NCI-H2227 (cell line): ENCODE measurements around the gene SPRTN.

ENCODE experiments used
- DNase-seq: peaks from one replicate; lab custom pipeline; 2025; ENCODE audit not compliant: unreplicated experiment; lab: John Stamatoyannopoulos, UW

Gene SPRTN

DNA sequence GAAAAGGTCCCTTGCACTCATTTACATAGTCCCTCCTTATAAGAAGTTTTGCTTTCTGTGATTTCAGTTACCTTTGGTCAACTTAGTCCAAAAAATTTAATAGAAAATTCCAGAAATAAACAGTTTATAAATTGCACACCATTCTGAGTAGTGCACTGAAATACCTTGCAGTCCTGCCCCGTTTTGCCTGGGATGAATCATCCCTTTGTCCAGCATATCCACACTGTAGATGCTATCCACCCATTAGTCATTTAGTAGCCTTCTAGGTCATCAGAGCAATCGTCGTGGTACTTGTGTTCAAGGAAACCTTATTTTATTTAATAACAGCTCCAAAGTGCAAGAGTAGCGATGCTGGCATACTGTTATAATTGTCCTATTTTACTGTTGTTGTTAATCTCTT lies 38.0 kb downstream of the SPRTN start:
- no peak for DNase-seq

GRCh38 chr1:231376875-231377549 lies 38.9 kb downstream of the SPRTN start:
- no peak for DNase-seq

GRCh38 chr1:231381729-231382128 lies 43.6 kb downstream of the SPRTN start:
- DNase-seq: no peak

GRCh38 chr1:231382426-231382825 lies 44.3 kb downstream of the SPRTN start:
- DNase-seq: no peak

- no peak for DNase-seq
Observed at GRCh38 chr1:231383159-231383860, 45.2 kb downstream of the SPRTN start.

- DNase-seq: no peak
Observed at GRCh38 chr1:231384696-231385415, 46.8 kb downstream of the SPRTN start.

DNA sequence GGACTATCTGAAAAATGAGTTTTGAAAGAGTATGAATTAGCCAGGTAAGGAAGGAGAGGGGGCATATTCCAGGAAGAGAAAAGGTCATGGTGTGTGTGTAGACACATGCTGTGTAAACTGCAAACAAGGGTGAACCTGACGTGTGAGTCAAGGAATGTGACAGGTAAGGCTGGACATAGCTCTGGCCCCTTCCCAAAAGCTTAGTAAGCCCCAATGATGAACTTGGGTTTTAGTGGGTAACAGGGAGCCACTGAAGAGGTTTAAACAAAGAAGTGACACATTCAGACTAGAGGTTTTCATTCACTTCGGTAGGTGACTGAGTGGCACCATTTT lies 47.3 kb downstream of the SPRTN start:
- no peak for DNase-seq

GRCh38 chr1:231386466-231386865 lies 48.4 kb downstream of the SPRTN start:
- DNase-seq: no peak

- no peak for DNase-seq
Observed at GRCh38 chr1:231387770-231388669, 49.9 kb downstream of the SPRTN start.

GRCh38 chr1:231390071-231390470 lies 52.0 kb downstream of the SPRTN start:
- DNase-seq: no peak

GRCh38 chr1:231392389-231393131 lies 54.5 kb downstream of the SPRTN start:
- no peak for DNase-seq

DNA sequence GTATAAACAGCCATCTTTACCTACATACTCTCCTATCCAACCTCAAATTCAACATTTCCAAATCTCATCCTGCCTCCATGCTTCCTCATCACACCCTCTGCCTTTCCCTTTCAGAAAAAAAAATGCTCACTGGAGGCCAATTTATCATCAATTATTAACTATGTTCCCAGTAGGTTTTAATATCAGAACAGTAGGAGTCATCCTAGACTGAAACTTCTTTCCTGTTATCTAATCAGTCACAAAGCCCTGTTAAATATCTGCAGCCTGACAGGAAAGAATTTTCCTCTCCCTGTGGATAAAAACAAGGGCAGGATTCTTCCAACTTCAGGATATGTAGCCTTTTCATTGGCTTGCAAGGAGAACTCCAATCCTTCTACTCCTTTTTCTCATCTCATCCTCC lies 55.6 kb downstream of the SPRTN start:
- no peak for DNase-seq

GRCh38 chr1:231395076-231395997 lies 57.2 kb downstream of the SPRTN start:
- no peak for DNase-seq

DNA sequence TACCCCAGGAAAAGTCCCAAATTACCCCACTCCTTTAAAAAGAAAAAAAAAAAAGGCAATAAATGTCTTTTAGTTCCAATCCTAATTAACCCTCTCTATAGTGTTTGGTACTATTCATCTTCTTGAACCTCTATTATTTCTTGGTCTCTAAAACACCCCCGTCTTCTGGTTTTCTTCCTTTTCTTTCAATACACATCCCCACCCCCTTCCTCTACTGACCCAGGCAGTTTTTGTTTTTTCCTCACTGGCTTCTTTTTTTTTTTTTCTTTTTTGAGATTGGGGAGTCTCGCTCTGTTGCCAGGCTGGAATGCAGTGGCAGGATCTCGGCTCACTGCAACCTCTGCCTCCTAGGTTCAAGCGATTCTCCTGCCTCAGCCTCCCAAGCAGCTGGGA lies 57.9 kb downstream of the SPRTN start:
- no peak for DNase-seq

GRCh38 chr1:231396643-231397042 lies 58.5 kb downstream of the SPRTN start:
- no peak for DNase-seq

DNA sequence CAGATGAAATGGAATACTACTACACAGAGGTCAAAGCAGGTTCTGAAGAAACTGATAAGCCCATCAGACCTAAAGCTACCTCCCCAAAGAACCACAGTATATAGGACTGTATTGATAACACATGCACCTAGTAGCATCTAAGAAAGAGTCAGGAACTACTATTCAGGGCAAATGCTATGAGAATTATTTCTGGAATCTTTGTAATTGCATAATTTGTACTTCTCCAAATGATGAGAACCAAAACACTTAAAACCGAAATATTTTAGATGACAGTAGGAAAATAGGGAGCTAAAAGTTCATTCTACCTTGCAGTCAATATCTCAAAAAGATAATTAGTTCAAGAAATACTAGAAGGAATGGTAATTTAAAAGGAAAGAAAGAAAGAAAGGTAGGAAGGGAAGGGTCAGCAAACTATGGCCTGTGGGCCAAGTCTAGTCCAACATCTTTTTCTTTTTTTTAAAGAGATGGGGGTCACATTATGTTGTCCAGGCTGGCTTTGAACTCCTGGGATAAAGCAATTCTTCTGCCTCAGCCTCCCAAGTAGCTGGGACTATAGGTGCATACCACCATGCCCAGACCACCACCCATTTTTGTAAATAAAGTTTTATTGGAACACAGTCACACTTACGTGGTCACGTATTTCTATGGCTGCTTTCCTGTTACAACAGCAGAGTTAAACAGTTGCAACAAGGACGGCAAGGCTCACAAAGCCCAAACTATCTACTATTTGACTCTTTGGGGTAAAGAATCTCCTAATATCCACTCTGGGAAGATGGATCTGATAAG lies 60.0 kb downstream of the SPRTN start:
- DNase-seq: no peak

DNA sequence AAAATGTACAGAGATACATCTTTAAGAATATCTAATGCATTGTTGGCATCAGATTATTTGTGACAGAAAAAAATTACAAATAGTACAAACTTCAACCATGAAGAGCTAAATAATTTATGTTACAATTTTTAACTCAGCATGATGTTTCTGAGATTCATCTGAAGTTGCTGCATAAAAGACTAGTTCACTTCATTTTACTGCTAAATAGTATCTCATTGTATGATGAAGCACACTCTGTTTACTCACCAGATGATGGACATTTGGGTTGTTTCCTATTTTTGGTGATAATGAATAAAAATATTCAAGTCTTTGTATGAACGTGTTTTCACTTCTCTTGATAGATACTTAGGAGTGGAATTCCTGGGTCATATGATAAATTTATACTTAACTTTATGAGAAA lies 63.4 kb downstream of the SPRTN start:
- no peak for DNase-seq

DNA sequence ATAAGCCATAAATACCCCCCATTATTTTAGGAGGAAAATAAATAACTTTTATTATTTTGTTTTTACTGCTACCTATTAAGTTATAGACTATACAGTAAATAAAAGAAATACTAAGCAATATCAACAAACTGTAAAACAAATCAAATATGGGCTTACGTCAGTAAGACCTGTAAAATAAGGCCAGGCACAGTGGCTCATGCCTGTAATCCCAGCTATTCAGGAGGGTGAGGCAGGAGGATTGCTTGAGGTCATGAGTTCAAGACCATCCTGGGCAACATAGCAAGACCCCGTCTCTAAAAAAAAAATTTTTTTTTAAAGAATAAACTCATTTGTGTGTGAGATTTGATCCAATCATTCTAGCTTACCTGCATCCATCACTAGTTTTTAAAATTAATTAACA lies 66.2 kb downstream of the SPRTN start:
- DNase-seq: no peak
